ENCODE results near the gene ZNF225. TPM values are rescaled to one million over a fixed set of nuclear protein-coding genes. Genes with fewer than 3 reads are reported as not detected.

Gene ZNF225
- total RNA-seq (2022; extraction: Qiagen RNA extraction; ENCODE audit: low read depth), result 2.6 to 5.2 TPM (median 2.9 TPM) in 5 replicates

DNA sequence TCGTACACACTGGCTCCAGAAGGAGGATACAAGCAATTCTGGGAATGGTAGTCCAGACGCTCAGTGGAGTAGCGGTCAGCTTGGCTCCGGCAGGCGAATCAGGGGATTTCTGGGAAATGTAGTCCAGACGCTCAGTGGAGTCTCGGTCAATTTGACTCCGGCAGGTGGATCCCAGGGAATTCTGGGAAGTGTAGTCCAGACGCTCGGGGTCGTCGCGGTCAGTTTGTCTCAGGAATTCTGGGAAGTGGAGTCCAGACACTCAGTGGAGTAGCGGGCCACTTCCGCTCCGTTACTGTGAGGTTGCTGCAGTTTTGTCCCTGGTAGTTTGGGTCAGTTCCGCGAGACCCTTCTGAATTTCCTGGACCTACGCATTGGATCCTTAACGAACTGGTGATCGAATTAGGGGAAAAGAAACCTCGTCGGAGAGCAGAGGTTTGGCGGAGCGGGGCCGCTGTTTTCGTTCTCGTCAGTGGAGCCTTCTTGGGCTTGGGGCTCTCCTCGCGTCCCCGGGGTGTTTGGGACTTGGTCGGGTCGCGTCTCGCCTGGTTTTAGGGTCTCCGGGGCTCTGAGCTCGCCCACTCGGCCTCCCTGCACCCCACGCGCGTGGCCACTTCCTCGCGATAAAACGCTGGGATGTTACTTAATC lies at the start of gene ZNF225:
ZNF225 (plus strand) TSS at position 262 of the 646 bp plus-strand sequence. CDS start 2,429 bp downstream, outside the sequence.

GRCh38 chr19:44071824-44072542 lies 41.2 kb upstream of the ZNF225 start, which contains the start of gene ZNF284:
TSS of gene ZNF284 (plus strand) at chr19:44072159. CDS start at chr19:44076390, 4,231 bp downstream.

GRCh38 chr19:44093931-44094765 lies 19.1 kb upstream of the ZNF225 start, which contains the start of gene ZNF224:
TSS of gene ZNF224 (plus strand) at chr19:44094361. CDS start at chr19:44097874, 3,513 bp downstream.

GRCh38 chr19:44141191-44142058 lies 28.2 kb downstream of the ZNF225 start, which contains the start of gene ZNF234:
TSS of gene ZNF234 (plus strand) at chr19:44141554. CDS start at chr19:44144633, 3,079 bp downstream.

DNA sequence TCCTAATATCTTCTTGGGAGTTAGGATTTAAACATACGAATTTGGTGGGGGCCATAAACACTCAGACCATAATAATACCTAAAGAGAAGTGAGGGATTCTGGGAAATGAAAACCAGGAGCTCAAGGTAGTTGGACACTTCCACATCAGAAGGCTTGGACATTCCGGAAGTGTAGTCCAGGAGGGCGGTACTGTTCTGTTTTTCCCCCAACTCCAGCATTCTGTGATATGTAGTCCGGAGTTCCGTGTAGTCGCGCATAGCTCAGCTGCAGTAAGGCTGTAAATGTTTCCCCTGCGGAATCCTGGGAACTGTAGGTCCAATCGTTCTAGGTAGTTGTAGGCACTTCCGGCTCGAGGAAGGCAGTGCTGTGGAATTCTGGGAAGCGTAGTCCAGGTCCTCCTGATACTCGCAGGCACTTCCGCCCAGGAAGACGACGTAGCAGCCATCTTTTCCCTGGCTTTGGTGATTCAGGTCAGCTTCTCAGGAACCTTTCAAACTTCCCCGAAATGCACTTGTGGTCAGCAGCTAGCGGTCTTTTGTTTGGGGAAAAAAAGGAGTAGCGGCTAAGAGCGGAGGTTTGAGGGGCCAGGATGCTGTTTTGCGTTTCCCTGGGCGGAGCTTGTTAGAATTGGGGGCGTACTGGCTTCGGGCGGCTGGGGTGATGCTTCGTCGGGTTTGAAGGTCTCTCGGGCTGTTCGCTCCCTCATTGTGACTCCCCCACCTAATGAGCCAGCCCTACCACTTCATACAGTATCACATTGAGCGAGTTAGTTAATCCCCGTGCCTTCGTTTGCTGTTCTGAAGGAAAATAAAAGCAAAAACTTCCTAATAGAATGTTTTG lies 51.7 kb downstream of the ZNF225 start, which contains the start of gene ZNF226:
ZNF226 (plus strand) TSS at position 428 of the 840 bp plus-strand sequence. CDS start 4,981 bp downstream, outside the sequence.

Other genes starting within 250 kb of the ZNF225 start
- gene ZNF404, start 229.4 kb upstream of the ZNF225 start, total RNA-seq (2022; extraction: Qiagen RNA extraction; ENCODE audit: low read depth), result 0.14 to 0.50 TPM (median 0.21 TPM) in 5 replicates
- 9.1 to 12.6 TPM (median 10.9 TPM) in 5 replicates for gene ZNF45, start 178.1 kb upstream of the ZNF225 start, total RNA-seq (2022; extraction: Qiagen RNA extraction; ENCODE audit: low read depth)
- 0.31 to 1.1 TPM (median 0.65 TPM) in 5 replicates for gene ZNF221, start 162.2 kb upstream of the ZNF225 start, total RNA-seq (2022; extraction: Qiagen RNA extraction; ENCODE audit: low read depth)
- 2.7 to 3.4 TPM (median 3.1 TPM) in 5 replicates for gene ZNF155, start 129.2 kb upstream of the ZNF225 start, total RNA-seq (2022; extraction: Qiagen RNA extraction; ENCODE audit: low read depth)
- gene ZNF230, start 110.4 kb upstream of the ZNF225 start, total RNA-seq (2022; extraction: Qiagen RNA extraction; ENCODE audit: low read depth), result 2.2 to 3.2 TPM (median 2.8 TPM) in 5 replicates
- 3.0 to 4.6 TPM (median 4.2 TPM) in 5 replicates for gene ZNF222, start 88.0 kb upstream of the ZNF225 start, total RNA-seq (2022; extraction: Qiagen RNA extraction; ENCODE audit: low read depth)
- gene ZNF223, start 61.4 kb upstream of the ZNF225 start, total RNA-seq (2022; extraction: Qiagen RNA extraction; ENCODE audit: low read depth), result 1.7 to 3.4 TPM (median 2.8 TPM) in 5 replicates
- 0.36 to 0.57 TPM (median 0.40 TPM) in 5 replicates for gene ZNF284, start 41.2 kb upstream of the ZNF225 start, total RNA-seq (2022; extraction: Qiagen RNA extraction; ENCODE audit: low read depth)
- 9.0 to 11.9 TPM (median 10.6 TPM) in 5 replicates for gene ZNF224, start 19.0 kb upstream of the ZNF225 start, total RNA-seq (2022; extraction: Qiagen RNA extraction; ENCODE audit: low read depth)
- 1.6 to 3.0 TPM (median 2.6 TPM) in 5 replicates for gene ZNF234, start 28.2 kb downstream of the ZNF225 start, total RNA-seq (2022; extraction: Qiagen RNA extraction; ENCODE audit: low read depth)
- 18.9 to 29.1 TPM (median 22.7 TPM) in 5 replicates for gene ZNF226, start 51.7 kb downstream of the ZNF225 start, total RNA-seq (2022; extraction: Qiagen RNA extraction; ENCODE audit: low read depth)
- gene ZNF227, start 99.1 kb downstream of the ZNF225 start, total RNA-seq (2022; extraction: Qiagen RNA extraction; ENCODE audit: low read depth), result 9.3 to 15.1 TPM (median 10.5 TPM) in 5 replicates
- 0.31 to 1.2 TPM (median 0.95 TPM) in 5 replicates for gene ZNF233, start 146.5 kb downstream of the ZNF225 start, total RNA-seq (2022; extraction: Qiagen RNA extraction; ENCODE audit: low read depth)
- 2.9 to 4.1 TPM (median 3.3 TPM) in 5 replicates for gene ZNF235, start 191.6 kb downstream of the ZNF225 start, total RNA-seq (2022; extraction: Qiagen RNA extraction; ENCODE audit: low read depth)
- 1.3 to 2.2 TPM (median 2.0 TPM) in 5 replicates for gene ZNF112, start 243.3 kb downstream of the ZNF225 start, total RNA-seq (2022; extraction: Qiagen RNA extraction; ENCODE audit: low read depth)